HEK293 (cell line): ENCODE measurements around the gene LY6G6D.

Experiments
- FEZF1 ChIP-seq: fragments of 450-650 bp; formaldehyde crosslinking; IDR thresholded peaks from 2 replicates; pipeline ENCODE4 v1.5.1; 2016; ENCODE audit warnings: missing biosample characterization, missing genetic modification characterization
- GLIS1 ChIP-seq: fragments of 450-650 bp; formaldehyde crosslinking; IDR thresholded peaks from 2 replicates; pipeline ENCODE4 v1.5.1; 2016; ENCODE audit warnings: missing biosample characterization, missing genetic modification characterization
- KLF9 ChIP-seq: fragments of 450-650 bp; formaldehyde crosslinking; IDR thresholded peaks from 2 replicates; pipeline ENCODE4 v1.5.1; 2016; ENCODE audit warnings: missing biosample characterization, missing genetic modification characterization, low read depth
- MEIS1 ChIP-seq: sonication (generic); formaldehyde crosslinking; IDR thresholded peaks from 2 replicates; pipeline ENCODE4 v1.8.1; 2022; ENCODE audit warnings: missing genetic modification reagents, mild to moderate bottlenecking, borderline replicate concordance
- MYNN ChIP-seq: fragments of 450-650 bp; formaldehyde crosslinking; IDR thresholded peaks from 2 replicates; pipeline ENCODE4 v1.5.1; 2016; ENCODE audit warnings: missing biosample characterization, missing genetic modification characterization, borderline replicate concordance
- PBX3 ChIP-seq: sonication (generic); formaldehyde crosslinking; IDR thresholded peaks from 2 replicates; pipeline ENCODE4 v1.8.1; 2022; ENCODE audit warnings: mild to moderate bottlenecking, moderate library complexity, missing genetic modification reagents
- PRDM4 ChIP-seq: fragments of 450-650 bp; formaldehyde crosslinking; IDR thresholded peaks from 2 replicates; pipeline ENCODE4 v1.5.1; 2017; ENCODE audit warnings: missing biosample characterization, missing genetic modification characterization
- RBAK ChIP-seq: fragments of 450-650 bp; formaldehyde crosslinking; IDR thresholded peaks from 2 replicates; pipeline ENCODE4 v1.5.1; 2016; ENCODE audit warnings: missing biosample characterization, missing genetic modification characterization
- SCRT1 ChIP-seq: fragments of 450-650 bp; formaldehyde crosslinking; IDR thresholded peaks from 2 replicates; pipeline ENCODE4 v1.5.1; 2016; ENCODE audit warnings: missing biosample characterization, missing genetic modification characterization, borderline replicate concordance
- YY1 ChIP-seq: fragments of 450-650 bp; formaldehyde crosslinking; IDR thresholded peaks from 2 replicates; pipeline ENCODE4 v1.5.1; 2018; ENCODE audit warnings: missing biosample characterization, missing genetic modification characterization
- ZNF157 ChIP-seq: fragments of 450-650 bp; formaldehyde crosslinking; IDR thresholded peaks from 2 replicates; pipeline ENCODE4 v1.5.1; 2016; ENCODE audit warnings: missing biosample characterization, missing genetic modification characterization
- ZNF175 ChIP-seq: fragments of 450-650 bp; formaldehyde crosslinking; IDR thresholded peaks from 2 replicates; pipeline ENCODE4 v1.5.1; 2016; ENCODE audit warnings: missing biosample characterization, missing genetic modification characterization
- ZNF19 ChIP-seq: fragments of 450-650 bp; formaldehyde crosslinking; IDR thresholded peaks from 2 replicates; pipeline ENCODE4; 2016; ENCODE audit warnings: missing biosample characterization, missing genetic modification characterization, low read depth
- ZNF211 ChIP-seq: fragments of 450-650 bp; formaldehyde crosslinking; IDR thresholded peaks from 2 replicates; pipeline ENCODE4 v1.5.1; 2016; ENCODE audit warnings: low read depth, missing biosample characterization, missing genetic modification characterization
- ZNF214 ChIP-seq: fragments of 450-650 bp; formaldehyde crosslinking; IDR thresholded peaks from 2 replicates; pipeline ENCODE4 v1.5.1; 2017; ENCODE audit warnings: missing biosample characterization, mild to moderate bottlenecking, missing genetic modification characterization, borderline replicate concordance
- ZNF324 ChIP-seq: fragments of 450-650 bp; formaldehyde crosslinking; IDR thresholded peaks from 2 replicates; pipeline ENCODE4 v1.5.1; 2016; ENCODE audit warnings: missing biosample characterization, missing genetic modification characterization
- ZNF366 ChIP-seq: fragments of 450-650 bp; formaldehyde crosslinking; conservative IDR thresholded peaks from 2 replicates; pipeline ENCODE4 v1.5.1; 2016; ENCODE audit warnings: missing biosample characterization, missing genetic modification characterization
- ZNF391 ChIP-seq: fragments of 450-650 bp; formaldehyde crosslinking; IDR thresholded peaks from 2 replicates; pipeline ENCODE4 v1.5.1; 2016; ENCODE audit warnings: low read depth, missing biosample characterization, missing genetic modification characterization, borderline replicate concordance
- ZNF394 ChIP-seq: fragments of 450-650 bp; formaldehyde crosslinking; IDR thresholded peaks from 2 replicates; pipeline ENCODE4 v1.5.1; 2016; ENCODE audit warnings: missing biosample characterization, missing genetic modification characterization, mild to moderate bottlenecking, moderate library complexity, borderline replicate concordance
- ZNF404 ChIP-seq: fragments of 450-650 bp; formaldehyde crosslinking; IDR thresholded peaks from 2 replicates; pipeline ENCODE4 v1.5.1; 2017; ENCODE audit warnings: missing biosample characterization, missing genetic modification characterization
- ZNF548 ChIP-seq: fragments of 450-650 bp; formaldehyde crosslinking; IDR thresholded peaks from 2 replicates; pipeline ENCODE4 v1.5.1; 2016; ENCODE audit warnings: missing biosample characterization, missing genetic modification characterization
- ZNF580 ChIP-seq: fragments of 450-650 bp; formaldehyde crosslinking; IDR thresholded peaks from 2 replicates; pipeline ENCODE4 v1.5.1; 2016; ENCODE audit warnings: missing biosample characterization, missing genetic modification characterization
- ZNF600 ChIP-seq: fragments of 450-650 bp; formaldehyde crosslinking; IDR thresholded peaks from 2 replicates; pipeline ENCODE4 v1.5.1; 2016; ENCODE audit warnings: missing biosample characterization, missing genetic modification characterization
- ZNF677 ChIP-seq: fragments of 450-650 bp; IDR thresholded peaks from 2 replicates; pipeline ENCODE4 v1.5.0; 2018; ENCODE audit warnings: missing biosample characterization, mild to moderate bottlenecking, missing genetic modification characterization, moderate library complexity
- ZNF701 ChIP-seq: fragments of 450-650 bp; formaldehyde crosslinking; IDR thresholded peaks from 2 replicates; pipeline ENCODE4 v1.5.1; 2016; ENCODE audit warnings: missing biosample characterization, missing genetic modification characterization
- ZNF704 ChIP-seq: fragments of 450-650 bp; formaldehyde crosslinking; IDR thresholded peaks from 2 replicates; pipeline ENCODE4 v1.5.1; 2016; ENCODE audit warnings: missing biosample characterization, missing genetic modification characterization
- ZNF707 ChIP-seq: fragments of 450-650 bp; formaldehyde crosslinking; IDR thresholded peaks from 2 replicates; pipeline ENCODE4 v1.5.1; 2016; ENCODE audit warnings: missing biosample characterization, missing genetic modification characterization
- ZNF76 ChIP-seq: fragments of 450-650 bp; formaldehyde crosslinking; IDR thresholded peaks from 2 replicates; pipeline ENCODE4; 2016; ENCODE audit warnings: low read depth, missing biosample characterization, missing genetic modification characterization, borderline replicate concordance
- ZNF785 ChIP-seq: fragments of 450-650 bp; formaldehyde crosslinking; IDR thresholded peaks from 2 replicates; pipeline ENCODE4 v1.5.1; 2016; ENCODE audit warnings: missing biosample characterization, missing genetic modification characterization
- ZNF792 ChIP-seq: fragments of 450-650 bp; formaldehyde crosslinking; IDR thresholded peaks from 2 replicates; pipeline ENCODE4 v1.5.1; 2016; ENCODE audit warnings: missing biosample characterization, missing genetic modification characterization
- ZNF843 ChIP-seq: fragments of 450-650 bp; formaldehyde crosslinking; IDR thresholded peaks from 2 replicates; pipeline ENCODE4 v1.5.1; 2016; ENCODE audit warnings: missing biosample characterization, missing genetic modification characterization
- ZSCAN4 ChIP-seq: fragments of 450-650 bp; formaldehyde crosslinking; IDR thresholded peaks from 2 replicates; pipeline ENCODE4 v1.5.1; 2017; ENCODE audit warnings: missing biosample characterization, missing genetic modification characterization

The LY6G6D gene

GRCh38 chr6:31739639-31740396 lies 24.7 kb downstream of the LY6G6D start, which contains the start of gene MSH5 (continued):
- TF ChIP-seq ZNF548 (tag by site-specific recombination) (no peak), ZNF707 (no peak), ZNF391 (tag by site-specific recombination) (peak; percentile 61; the same call in 1 of the 2 replicates), ZNF214 (tag by site-specific recombination) (no peak), GLIS1 (tag by site-specific recombination) (peak; percentile 75), YY1 (peak; percentile 78; the same call in 1 of the 2 replicates), ZNF677 (tag by site-specific recombination) (no peak), SCRT1 (peak; percentile 97), ZNF404 (tag by site-specific recombination) (no peak), ZNF580 (tag by site-specific recombination) (no peak), PRDM4 (0 out of 2 replicates have a peak, but pooled peaks have one; percentile 52), ZNF175 (tag by site-specific recombination) (no peak), ZNF211 (tag by site-specific recombination) (no peak), FEZF1 (peak; percentile 92), ZNF366 (peak; percentile 30; the same call in 1 of the 2 replicates), ZNF701 (tag by site-specific recombination) (no peak), MYNN (tag by site-specific recombination) (no peak; the same call in 1 of the 2 replicates), ZNF394 (tag by site-specific recombination) (peak; percentile 63; the same call in 1 of the 2 replicates), PBX3 (CRISPR knock-in tag) (peak; percentile 96), ZNF19 (tag by site-specific recombination) (no peak), ZNF600 (tag by site-specific recombination) (no peak), KLF9 (tag by site-specific recombination) (peak; percentile 73; the same call in 1 of the 2 replicates), ZNF843 (tag by site-specific recombination) (peak; percentile 59; the same call in 1 of the 2 replicates), ZNF792 (tag by site-specific recombination) (no peak), ZSCAN4 (tag by site-specific recombination) (peak; percentile 51; the same call in 1 of the 2 replicates), ZNF785 (tag by site-specific recombination) (no peak), RBAK (tag by site-specific recombination) (no peak), ZNF76 (tag by site-specific recombination) (no peak; the same call in 1 of the 2 replicates), ZNF704 (tag by site-specific recombination) (no peak), ZNF324 (tag by site-specific recombination) (peak; percentile 74), ZNF157 (tag by site-specific recombination) (no peak), MEIS1 (CRISPR knock-in tag) (no peak)
